ENCODE measurements around the gene FGF13.

FGF13 gene

GRCh38 chrX:138692591-138692990, 18.9 kb downstream of the FGF13 start:
- Histone ChIP-seq H3K27me3 (ENCODE audit: insufficient read depth, low read depth, severe bottlenecking) (peaks cover 20% of the 10 kb centered on the region), H3K36me3 (no peaks in the 10 kb centered on the region), H3K4me3 (ENCODE audit: low read depth, low read length) (no peak overlapping the region), H3K9me3 (ENCODE audit: severe bottlenecking) (no peaks in the 10 kb centered on the region), H3K27ac (no peak overlapping the region)
- no peak for DNase-seq
- no peak for TF ChIP-seq CTCF (IDR thresholded peaks at IDR 0.05; ENCODE audit: low read depth, low read length)

GRCh38 chrX:138691186-138691585, 20.3 kb downstream of the FGF13 start:
- Histone ChIP-seq H3K36me3 (no peaks in the 10 kb centered on the region), H3K9me3 (ENCODE audit: severe bottlenecking) (no peaks in the 10 kb centered on the region), H3K27ac (no peak overlapping the region), H3K27me3 (ENCODE audit: insufficient read depth, low read depth, severe bottlenecking) (peaks cover 24% of the 10 kb centered on the region), H3K4me3 (ENCODE audit: low read depth, low read length) (no peak overlapping the region)
- DNase-seq = no peak
- no peak for TF ChIP-seq CTCF (IDR thresholded peaks at IDR 0.05; ENCODE audit: low read depth, low read length)

- H3K27me3 ChIP-seq (ENCODE audit: insufficient read depth, low read depth, severe bottlenecking) = peaks cover 19% of the 10 kb centered on the region
- no peak for DNase-seq
- H3K27ac ChIP-seq = no peak overlapping the region
- H3K4me3 ChIP-seq (ENCODE audit: low read depth, low read length) = no peak overlapping the region
- no peaks in the 10 kb centered on the region for H3K36me3 ChIP-seq
- H3K9me3 ChIP-seq (ENCODE audit: severe bottlenecking) = no peaks in the 10 kb centered on the region
- no peak for TF ChIP-seq CTCF (IDR thresholded peaks at IDR 0.05; ENCODE audit: low read depth, low read length)
These were observed 20.9 kb downstream of the FGF13 start for GRCh38 chrX:138690591-138690990.

DNA sequence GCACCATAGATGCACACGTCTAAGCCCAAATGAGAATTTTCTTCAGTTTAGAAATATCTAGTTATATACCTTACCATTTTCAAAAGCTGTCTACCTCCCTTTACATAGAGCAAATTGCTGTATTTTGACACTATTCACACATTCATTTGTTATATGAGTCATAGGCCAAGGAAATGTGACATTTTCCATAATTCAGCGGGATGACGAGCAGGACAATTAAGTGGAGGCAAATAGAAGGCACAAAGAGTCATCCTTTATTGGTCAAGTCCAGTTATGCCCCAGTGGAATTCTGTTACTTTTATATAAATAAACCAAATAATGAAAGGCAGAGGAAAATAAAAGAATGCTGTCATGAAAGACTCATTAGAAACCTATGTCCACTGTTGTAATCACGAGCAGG, 27.9 kb downstream of the FGF13 start:
- TF ChIP-seq CTCF (IDR thresholded peaks at IDR 0.05; ENCODE audit: low read depth, low read length) = no peak
- DNase-seq = no peak
- Histone ChIP-seq H3K27me3 (ENCODE audit: insufficient read depth, low read depth, severe bottlenecking) (peaks cover 23% of the 10 kb centered on the region), H3K36me3 (no peaks in the 10 kb centered on the region), H3K27ac (no peak overlapping the region), H3K4me3 (ENCODE audit: low read depth, low read length) (no peak overlapping the region), H3K9me3 (ENCODE audit: severe bottlenecking) (no peaks in the 10 kb centered on the region)

- H3K36me3 ChIP-seq = no peaks in the 10 kb centered on the region
- H3K27me3 ChIP-seq (ENCODE audit: insufficient read depth, low read depth, severe bottlenecking) = peaks cover 32% of the 10 kb centered on the region
- H3K4me3 ChIP-seq (ENCODE audit: low read depth, low read length) = no peak overlapping the region
- DNase-seq = no peak
- no peak for TF ChIP-seq CTCF (IDR thresholded peaks at IDR 0.05; ENCODE audit: low read depth, low read length)
- H3K9me3 ChIP-seq (ENCODE audit: severe bottlenecking) = no peaks in the 10 kb centered on the region
- no peak overlapping the region for H3K27ac ChIP-seq
These were observed 41.8 kb downstream of the FGF13 start for GRCh38 chrX:138669693-138670092.

GRCh38 chrX:138664466-138664865, 47.1 kb downstream of the FGF13 start:
- Histone ChIP-seq H3K27ac (no peak overlapping the region), H3K27me3 (ENCODE audit: insufficient read depth, low read depth, severe bottlenecking) (peaks cover 15% of the 10 kb centered on the region), H3K36me3 (no peaks in the 10 kb centered on the region), H3K4me3 (ENCODE audit: low read depth, low read length) (no peak overlapping the region), H3K9me3 (ENCODE audit: severe bottlenecking) (no peaks in the 10 kb centered on the region)
- no peak for DNase-seq
- TF ChIP-seq CTCF (IDR thresholded peaks at IDR 0.05; ENCODE audit: low read depth, low read length) = no peak

All from WERI-Rb-1 (cell line).